Measurements from ENCODE around the gene MAP3K4. TPM values are rescaled to one million over a fixed set of nuclear protein-coding genes. Genes with fewer than 3 reads are reported as not detected.
"Not testable (repeated sequence)": the region's sequence is repeated elsewhere in the genome, so short reads cannot be mapped to it uniquely, and the experiment has no call there.

MAP3K4 gene
- total and polyA plus RNA-seq, 8 donors, result 7.3 to 598 (median 19.4) TPM

DNA sequence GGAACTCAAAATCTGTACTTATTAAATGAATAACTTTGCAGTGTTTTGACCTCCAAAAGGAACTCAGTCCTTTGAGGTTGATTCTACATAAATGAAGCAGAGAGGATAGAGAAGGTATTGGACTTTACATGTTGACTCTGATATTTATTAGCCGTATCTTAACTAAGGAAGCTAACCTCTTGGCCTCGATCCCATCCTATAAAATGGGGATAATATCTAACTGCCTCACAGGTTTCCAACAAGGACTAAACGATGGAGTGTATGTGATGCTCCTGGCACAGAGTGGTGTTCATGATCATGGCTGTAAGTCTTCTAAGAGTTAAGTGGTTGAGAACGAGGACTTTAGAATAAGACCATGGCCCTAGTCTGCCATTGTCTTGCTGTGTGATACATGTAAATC is 24.2 kb upstream of the MAP3K4 start:
- no peak for DNase-seq
- TF ChIP-seq EP300 (IDR thresholded peaks at IDR 0.05) (no peak), POLR2A (IDR thresholded peaks at IDR 0.05) (no peak), CTCF (IDR thresholded peaks at IDR 0.05) (no peak), POLR2AphosphoS5 (IDR thresholded peaks at IDR 0.05) (no peak)
- intact Hi-C loops (cut with DNase I; ENCODE audit: low total_unique reads), result no loop called here
- no peaks in the 10 kb centered on the region for H3K36me3 ChIP-seq
- no peak overlapping the region for H3K27ac ChIP-seq
- 83 to 93% (median 89%) methylated on average over 4 of the region's 4 CpGs for WGBS, 5 donors
- H3K27me3 ChIP-seq, result no peaks in the 10 kb centered on the region
- no peaks in the 10 kb centered on the region for H3K4me1 ChIP-seq
- H3K9me3 ChIP-seq, result no peaks in the 10 kb centered on the region
- H3K4me3 ChIP-seq, result no peak overlapping the region

GRCh38 chr6:160967833-160968232 is 23.7 kb upstream of the MAP3K4 start:
- H3K27me3 ChIP-seq, result no peaks in the 10 kb centered on the region
- TF ChIP-seq EP300 (IDR thresholded peaks at IDR 0.05), result no peak
- TF ChIP-seq POLR2AphosphoS5 (IDR thresholded peaks at IDR 0.05), result no peak
- no peak for TF ChIP-seq CTCF (IDR thresholded peaks at IDR 0.05)
- TF ChIP-seq POLR2A (IDR thresholded peaks at IDR 0.05), result no peak
- H3K36me3 ChIP-seq, result no peaks in the 10 kb centered on the region
- H3K27ac ChIP-seq, result no peak overlapping the region
- 22 to 67% (median 47%) methylated on average over 1 of the region's 1 CpG for WGBS, 5 donors
- no peaks in the 10 kb centered on the region for H3K9me3 ChIP-seq
- no peak for DNase-seq
- no peaks in the 10 kb centered on the region for H3K4me1 ChIP-seq
- intact Hi-C loops (cut with DNase I; ENCODE audit: low total_unique reads), result no loop called here
- H3K4me3 ChIP-seq, result no peak overlapping the region

GRCh38 chr6:160971171-160971570 is 20.4 kb upstream of the MAP3K4 start:
- no peak for DNase-seq
- TF ChIP-seq POLR2A (IDR thresholded peaks at IDR 0.05), result no peak
- no peak for TF ChIP-seq EP300 (IDR thresholded peaks at IDR 0.05)
- TF ChIP-seq CTCF (IDR thresholded peaks at IDR 0.05), result no peak
- TF ChIP-seq POLR2AphosphoS5 (IDR thresholded peaks at IDR 0.05), result no peak
- intact Hi-C loops (cut with DNase I; ENCODE audit: low total_unique reads), result no loop called here
- no peak overlapping the region for H3K4me3 ChIP-seq
- H3K36me3 ChIP-seq, result no peaks in the 10 kb centered on the region
- no peaks in the 10 kb centered on the region for H3K9me3 ChIP-seq
- peaks cover 0 to 17% (median 0%) of the 10 kb centered on the region in 4 donors for H3K4me1 ChIP-seq
- WGBS, 5 donors, result 94 to 100% (median 97%) methylated on average over 1 of the region's 1 CpG
- no peaks in the 10 kb centered on the region for H3K27me3 ChIP-seq
- no peak overlapping the region for H3K27ac ChIP-seq

DNA sequence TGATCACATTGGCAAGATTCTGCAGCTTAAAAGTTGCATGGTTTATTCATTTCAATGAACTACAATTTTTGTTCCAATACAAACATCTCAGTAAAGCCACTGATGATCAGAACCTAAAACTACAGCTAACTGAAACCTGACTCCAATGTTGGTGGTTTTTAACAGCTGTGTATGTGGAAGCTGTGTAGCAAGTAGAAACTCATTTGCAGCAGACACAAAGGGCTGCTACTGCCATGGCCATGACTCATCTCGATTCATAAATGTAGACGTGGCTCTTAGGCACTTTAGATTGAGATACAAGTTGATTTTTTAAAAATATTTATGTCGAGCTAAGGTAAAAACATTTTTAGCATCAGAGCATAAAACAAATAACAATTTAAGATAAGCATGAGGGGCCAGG is 19.5 kb upstream of the MAP3K4 start:
- 52 to 65% (median 60%) methylated on average over 3 of the region's 3 CpGs for WGBS, 5 donors
- intact Hi-C loops (cut with DNase I; ENCODE audit: low total_unique reads), result no loop called here

GRCh38 chr6:160972594-160972993 is 19.0 kb upstream of the MAP3K4 start:
- H3K27ac ChIP-seq; H3K4me3 ChIP-seq; intact Hi-C loops (cut with DNase I; ENCODE audit: low total_unique reads); H3K9me3 ChIP-seq; H3K36me3 ChIP-seq; H3K27me3 ChIP-seq; DNase-seq: not testable (repeated sequence)
- H3K4me1 ChIP-seq, result peaks cover 0 to 17% (median 0%) of the 10 kb centered on the region in 4 donors
- WGBS, 5 donors, result 87 to 94% (median 90%) methylated on average over 16 of the region's 16 CpGs

More for the DNA sequence above, 19.5 kb upstream of the MAP3K4 start:
- no peaks in the 10 kb centered on the region for H3K36me3 ChIP-seq
- H3K9me3 ChIP-seq, result no peaks in the 10 kb centered on the region
- no peak overlapping the region for H3K4me3 ChIP-seq
- no peak overlapping the region for H3K27ac ChIP-seq
- H3K27me3 ChIP-seq, result no peaks in the 10 kb centered on the region
- TF ChIP-seq CTCF (IDR thresholded peaks at IDR 0.05), result no peak
- TF ChIP-seq EP300 (IDR thresholded peaks at IDR 0.05), result no peak
- no peak for TF ChIP-seq POLR2A (IDR thresholded peaks at IDR 0.05)
- TF ChIP-seq POLR2AphosphoS5 (IDR thresholded peaks at IDR 0.05), result no peak
- peaks cover 0 to 17% (median 0%) of the 10 kb centered on the region in 4 donors for H3K4me1 ChIP-seq
- peak in 1 of 2 donors; percentile 37 for DNase-seq

Data from stomach (tissue), 9 donors.